HG02588 (cell line): ENCODE data around the gene MICAL3.

ENCODE experiments used
- ATAC-seq: cut with Tn5 transposase; IDR thresholded peaks from one replicate; pipeline ENCODE4 v1.9.1; 2021; ENCODE audit warnings: mild to moderate bottlenecking, moderate library complexity; ENCODE audit not compliant: unreplicated experiment

MICAL3 gene

GRCh38 chr22:17917490-17917983 lies 106.8 kb downstream of the MICAL3 start:
- ATAC-seq = no peak

GRCh38 chr22:17916226-17916889 lies 108.0 kb downstream of the MICAL3 start:
- ATAC-seq = no peak

- no peak for ATAC-seq
Measured at GRCh38 chr22:17915676-17916075, 108.7 kb downstream of the MICAL3 start.

GRCh38 chr22:17915188-17915587 lies 109.2 kb downstream of the MICAL3 start:
- no peak for ATAC-seq

DNA sequence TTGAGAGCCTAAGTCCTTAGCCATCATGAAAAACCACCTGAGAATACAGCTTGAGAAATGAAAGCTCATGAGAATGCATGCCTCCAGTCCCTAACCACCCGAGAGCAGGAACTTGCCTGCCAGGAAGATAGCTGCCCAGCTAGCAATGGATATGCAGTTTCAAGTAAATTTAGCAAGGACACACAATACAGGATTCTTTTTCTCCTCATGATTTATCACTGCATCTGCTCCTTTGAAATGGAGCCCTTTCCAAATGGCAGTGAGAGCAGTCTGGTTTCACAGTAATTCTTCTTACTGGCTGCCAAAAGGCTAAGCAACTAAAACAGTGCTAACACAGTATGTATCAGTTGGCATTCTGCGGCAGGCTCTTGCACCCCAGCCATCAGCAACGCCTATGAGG lies 109.9 kb downstream of the MICAL3 start:
- no peak for ATAC-seq

DNA sequence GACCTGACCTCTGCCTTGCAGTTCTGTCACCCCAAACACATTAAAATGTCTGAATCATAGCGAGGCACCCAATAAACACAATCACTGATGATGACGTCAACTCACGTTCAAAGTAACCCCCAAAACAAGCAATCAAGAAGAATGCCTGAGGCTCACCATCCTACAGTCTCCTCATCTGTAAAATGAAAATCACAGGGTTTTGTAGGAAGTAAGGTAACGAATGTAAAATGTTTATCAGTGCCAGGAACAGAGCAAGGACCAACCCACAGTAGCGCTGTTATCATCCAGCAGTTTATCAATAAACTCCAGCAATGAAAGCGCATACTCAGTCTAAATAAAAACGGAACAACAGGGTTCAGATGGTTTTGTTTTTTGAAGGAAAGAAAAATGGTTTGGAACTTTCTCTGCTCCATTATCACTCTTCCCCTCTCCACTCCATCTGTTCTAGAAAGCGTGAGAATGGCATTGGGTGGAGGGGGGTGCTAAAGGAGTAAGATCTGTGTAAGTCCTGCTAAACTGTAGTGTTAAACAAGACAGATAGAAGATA lies 110.5 kb downstream of the MICAL3 start:
- no peak for ATAC-seq

DNA sequence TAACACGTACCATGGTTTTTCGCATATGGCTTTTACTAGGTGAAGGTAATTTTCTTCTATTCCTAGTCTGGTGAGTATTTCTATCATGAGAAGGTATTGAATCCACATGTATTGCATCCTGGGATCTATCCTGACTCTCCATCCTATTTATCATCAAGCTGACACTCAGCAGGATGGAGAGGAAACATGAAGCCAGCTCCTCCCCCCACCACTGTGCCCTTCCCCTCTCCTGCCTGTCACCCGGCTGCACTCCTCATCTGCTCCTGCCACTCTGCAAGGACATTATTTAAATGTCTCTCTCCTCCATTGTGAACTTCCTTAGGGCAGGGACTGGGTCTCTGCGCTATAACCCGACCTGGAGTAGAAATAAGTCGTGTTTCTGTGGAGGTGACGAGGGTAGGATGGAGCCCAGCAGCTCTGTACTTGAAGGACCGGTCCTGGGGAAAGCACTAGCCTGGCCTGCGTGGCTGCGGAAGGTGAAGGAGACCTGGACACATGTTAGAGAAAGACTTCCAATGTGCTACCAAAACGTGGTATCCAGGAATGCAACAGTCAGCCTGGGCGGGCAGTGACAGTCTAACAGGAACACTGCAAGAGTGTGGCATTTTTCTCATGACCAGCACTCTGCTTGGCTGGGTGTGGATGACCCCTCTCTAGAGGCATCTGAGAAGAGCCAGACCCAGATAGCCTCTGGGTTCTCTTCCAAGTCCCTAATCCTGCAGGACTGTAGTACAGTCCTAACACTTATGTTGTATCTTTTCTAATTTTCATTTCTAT lies 111.2 kb downstream of the MICAL3 start:
- ATAC-seq = no peak

DNA sequence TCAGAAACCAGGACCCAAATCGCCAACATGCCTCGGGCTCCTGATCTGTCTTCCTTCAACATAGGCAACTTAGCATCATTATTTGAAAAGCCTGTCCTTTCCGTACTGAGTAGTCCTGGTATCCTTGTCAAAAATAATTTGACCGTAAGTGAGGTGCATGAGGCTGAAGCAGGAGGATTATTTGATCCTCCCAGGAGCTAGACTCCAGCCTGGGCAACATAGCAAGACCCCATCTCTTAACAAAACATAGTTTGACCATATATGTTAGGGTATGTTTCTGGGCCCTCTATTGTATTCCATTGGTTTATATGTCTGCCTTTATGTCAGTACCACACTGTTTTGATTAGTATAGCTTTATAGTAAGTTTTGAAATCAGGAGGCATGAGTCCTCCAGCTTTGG lies 112.5 kb downstream of the MICAL3 start:
- ATAC-seq = no peak

GRCh38 chr22:17911312-17911705 lies 113.1 kb downstream of the MICAL3 start:
- no peak for ATAC-seq

GRCh38 chr22:17910561-17911311 lies 113.6 kb downstream of the MICAL3 start:
- ATAC-seq = no peak

- no peak for ATAC-seq
Measured at GRCh38 chr22:17907748-17908051, 116.7 kb downstream of the MICAL3 start.

- no peak for ATAC-seq
Measured at GRCh38 chr22:17906978-17907747, 117.2 kb downstream of the MICAL3 start.

DNA sequence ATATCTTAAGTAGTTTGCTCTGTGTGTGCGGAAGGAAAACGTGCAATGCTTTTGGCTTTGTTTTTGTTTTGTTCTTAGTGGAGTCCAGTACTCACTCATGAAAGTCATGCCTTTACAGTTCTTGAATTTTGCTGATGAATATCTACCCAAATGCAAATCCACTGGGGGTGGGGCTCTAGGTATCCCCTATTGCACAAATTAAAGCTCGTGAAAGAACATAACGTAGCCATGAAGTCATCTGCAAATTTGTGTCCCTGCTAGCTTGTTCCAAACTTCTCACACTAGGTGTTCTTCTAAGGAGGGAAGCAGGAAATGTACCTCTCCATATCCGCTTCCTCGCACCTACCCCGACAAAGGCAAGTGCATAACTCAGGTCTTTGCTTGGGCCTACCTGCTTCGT lies 118.9 kb downstream of the MICAL3 start:
- no peak for ATAC-seq

GRCh38 chr22:17903564-17904295 lies 120.6 kb downstream of the MICAL3 start:
- no peak for ATAC-seq

- ATAC-seq = no peak
Measured at GRCh38 chr22:17902960-17903359, 121.4 kb downstream of the MICAL3 start.

GRCh38 chr22:17898375-17898774 lies 126.0 kb downstream of the MICAL3 start:
- ATAC-seq = no peak

GRCh38 chr22:17897858-17898257 lies 126.5 kb downstream of the MICAL3 start:
- ATAC-seq = no peak

GRCh38 chr22:17897426-17897825 lies 126.9 kb downstream of the MICAL3 start:
- no peak for ATAC-seq

DNA sequence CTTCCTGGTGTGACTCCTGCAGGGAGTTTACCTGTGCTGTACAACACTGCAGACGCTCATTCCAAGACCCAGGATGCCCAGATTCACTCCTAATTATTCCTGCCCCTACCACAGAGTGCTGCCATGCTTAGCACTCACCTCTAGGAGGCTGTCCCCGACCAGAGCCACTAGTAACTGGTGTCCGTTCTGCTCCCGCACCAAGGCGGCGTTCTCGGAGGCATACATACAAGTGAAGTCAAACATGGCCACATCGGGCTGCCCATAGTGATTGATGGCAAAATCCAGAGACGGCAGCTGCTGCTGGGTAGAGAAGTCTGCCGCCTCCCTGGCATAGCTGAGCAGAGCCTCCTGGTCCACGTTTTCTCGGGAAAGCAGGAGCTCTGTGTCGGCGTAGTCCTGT lies 127.8 kb downstream of the MICAL3 start:
- ATAC-seq = no peak

GRCh38 chr22:17893900-17894535 lies 130.3 kb downstream of the MICAL3 start:
- no peak for ATAC-seq
